IMR-90 (cell line): Measurements from ENCODE around the gene CLEC17A. TPM values are rescaled to one million over a fixed set of nuclear protein-coding genes. Genes with fewer than 3 reads are reported as not detected.

ENCODE experiments used
- ATAC-seq: fragments of 200-7000 bp; cut with Tn5 transposase; 2 replicates; pipeline ENCODE4 v1.9.1; 2020; ENCODE audit warnings: low read depth, mild to moderate bottlenecking, moderate library complexity
- BruUV-seq: library from RNA; stranded (reverse); fragments of 400-500 nt; replicated peaks from 2 replicates; lab custom pipeline; 2021; lab: Mats Ljungman, UMichigan
- CTCF ChIA-PET: fragments of 300-600 bp; formaldehyde crosslinking; extraction: SDS; loops from one replicate; lab custom pipeline; 2021; ENCODE audit warnings: antibody characterized with exemption; lab: Yijun Ruan, JAX
- POLR2A ChIA-PET: fragments of 300-600 bp; sonication (Branson Sonifier 250); formaldehyde crosslinking; loops from one replicate; lab custom pipeline; 2022; ENCODE audit warnings: antibody characterized with exemption; ENCODE audit not compliant: unreplicated experiment; lab: Charles Lee
- DNase-seq: peaks from one replicate; pipeline ENCODE4 v3.0.0; 2013
- H2AFZ ChIP-seq: replicated peaks from 2 replicates; pipeline ENCODE3; 2013; ENCODE audit warnings: low read length, mild to moderate bottlenecking; ENCODE audit not compliant: poor library complexity
- H2AK5ac ChIP-seq: 2 replicates; pipeline ENCODE4 v1.6.1; 2013; ENCODE audit warnings: low read depth, low read length, inconsistent platforms
- H2AK9ac ChIP-seq: replicated peaks from 2 replicates; pipeline ENCODE3; 2013; ENCODE audit warnings: mild to moderate bottlenecking, low read depth, low read length, moderate library complexity; ENCODE audit not compliant: poor library complexity
- H2BK120ac ChIP-seq: 2 replicates; pipeline ENCODE4 v1.6.1; 2013; ENCODE audit warnings: low read depth, low read length, inconsistent platforms
- H2BK15ac ChIP-seq: 3 replicates; pipeline ENCODE4 v1.6.1; 2013; ENCODE audit warnings: low read depth, low read length, inconsistent platforms
- H2BK20ac ChIP-seq: 2 replicates; pipeline ENCODE4 v1.6.1; 2013; ENCODE audit warnings: low read depth, mild to moderate bottlenecking, inconsistent platforms, low read length, moderate library complexity
- H2BK5ac ChIP-seq: 2 replicates; pipeline ENCODE4 v1.6.1; 2013; ENCODE audit warnings: mild to moderate bottlenecking, low read depth, low read length, inconsistent platforms; ENCODE audit not compliant: poor library complexity, severe bottlenecking
- H3K14ac ChIP-seq: replicated peaks from 2 replicates; pipeline ENCODE4 v1.6.1; 2013; ENCODE audit warnings: low read depth, low read length, inconsistent platforms
- H3K18ac ChIP-seq: 2 replicates; pipeline ENCODE4 v1.6.1; 2013; ENCODE audit warnings: low read depth, low read length, control low read depth
- H3K23ac ChIP-seq: 2 replicates; pipeline ENCODE4 v1.6.1; 2013; ENCODE audit warnings: low read depth, low read length, inconsistent platforms
- H3K27ac ChIP-seq: 2 replicates; pipeline ENCODE4 v1.5.1; 2013; ENCODE audit warnings: mild to moderate bottlenecking, control low read depth, low read length; ENCODE audit not compliant: insufficient read depth
- H3K27me3 ChIP-seq: 2 replicates; pipeline ENCODE4 v1.6.1; 2013; ENCODE audit warnings: low read length; ENCODE audit not compliant: control insufficient read depth, insufficient read depth
- H3K36me3 ChIP-seq: 2 replicates; pipeline ENCODE4 v1.6.1; 2013; ENCODE audit warnings: low read length, mixed read lengths; ENCODE audit not compliant: control insufficient read depth, insufficient read depth
- H3K4ac ChIP-seq: 2 replicates; pipeline ENCODE4 v1.6.1; 2013; ENCODE audit warnings: low read depth, low read length, inconsistent platforms
- H3K4me1 ChIP-seq: 2 replicates; pipeline ENCODE4 v1.6.1; 2013; ENCODE audit warnings: low read length, mixed read lengths; ENCODE audit not compliant: control insufficient read depth, insufficient read depth
- H3K4me2 ChIP-seq: 2 replicates; pipeline ENCODE4 v1.6.1; 2013; ENCODE audit warnings: low read depth, mild to moderate bottlenecking, control low read depth, low read length, moderate library complexity
- H3K4me3 ChIP-seq: 2 replicates; pipeline ENCODE4 v1.5.1; 2013; ENCODE audit warnings: low read depth, mild to moderate bottlenecking, control low read depth, low read length, moderate library complexity; ENCODE audit not compliant: insufficient read depth
- H3K56ac ChIP-seq: 2 replicates; pipeline ENCODE4 v1.6.1; 2013; ENCODE audit warnings: low read length, inconsistent platforms; ENCODE audit not compliant: insufficient read depth; ENCODE audit errors: extremely low read depth
- H3K79me1 ChIP-seq, 2 experiments: 2 replicates each; pipeline ENCODE4 v1.6.1; 2013; ENCODE audit warnings: low read length in 2 of 2, inconsistent platforms in 1 of 2, low read depth in 1 of 2
- H3K9ac ChIP-seq: 2 replicates; pipeline ENCODE4 v1.6.1; 2013; ENCODE audit warnings: low read depth, low read length, control low read depth
- H3K9me1 ChIP-seq: 2 replicates; pipeline ENCODE4 v1.6.1; 2013; ENCODE audit warnings: low read length, inconsistent platforms; ENCODE audit not compliant: insufficient read depth
- H3K9me3 ChIP-seq: 2 replicates; pipeline ENCODE4 v1.6.1; 2013; ENCODE audit warnings: low read length; ENCODE audit not compliant: control insufficient read depth, insufficient read depth
- H4K20me1 ChIP-seq: 2 replicates; pipeline ENCODE4 v1.6.1; 2013; ENCODE audit warnings: low read length, inconsistent platforms; ENCODE audit not compliant: insufficient read depth
- H4K5ac ChIP-seq: 2 replicates; pipeline ENCODE4 v1.6.1; 2013; ENCODE audit warnings: mild to moderate bottlenecking, low read depth, low read length, control low read depth
- H4K8ac ChIP-seq, 2 experiments: 2 replicates each; pipeline ENCODE4 v1.6.1; 2013; ENCODE audit warnings: low read depth in 2 of 2, low read length in 2 of 2, control low read depth in 1 of 2, inconsistent platforms in 1 of 2
- H4K91ac ChIP-seq: 2 replicates; pipeline ENCODE4 v1.6.1; 2013; ENCODE audit warnings: low read depth, low read length, inconsistent platforms; ENCODE audit not compliant: insufficient read depth
- BHLHE40 ChIP-seq: fragments of 150-350 bp; IDR thresholded peaks from 2 replicates; pipeline ENCODE4 v1.6.1; 2016; ENCODE audit warnings: mild to moderate bottlenecking, low read depth, low read length
- CEBPB ChIP-seq: IDR thresholded peaks from 2 replicates; pipeline ENCODE4 v1.6.1; 2012; ENCODE audit warnings: low read depth, low read length, improper control_type of control experiment
- CHD1 ChIP-seq: IDR thresholded peaks from 2 replicates; pipeline ENCODE4 v1.6.1; 2012; ENCODE audit warnings: low read depth, low read length, improper control_type of control experiment
- CTCF ChIP-seq: conservative IDR thresholded peaks from 2 replicates; pipeline ENCODE4 v1.5.1; 2012; ENCODE audit warnings: mild to moderate bottlenecking, low read depth, low read length, improper control_type of control experiment
- ELK1 ChIP-seq: fragments of 150-350 bp; IDR thresholded peaks from 2 replicates; pipeline ENCODE4 v1.6.1; 2016; ENCODE audit warnings: low read depth, mild to moderate bottlenecking, low read length, moderate library complexity, borderline replicate concordance
- FOS ChIP-seq: fragments of 150-350 bp; IDR thresholded peaks from 2 replicates; pipeline ENCODE4 v1.6.1; 2016; ENCODE audit warnings: low read depth, low read length
- MAFK ChIP-seq: IDR thresholded peaks from 2 replicates; pipeline ENCODE4 v1.6.1; 2012; ENCODE audit warnings: low read depth, low read length, improper control_type of control experiment
- MAZ ChIP-seq: IDR thresholded peaks from 2 replicates; pipeline ENCODE4 v1.6.1; 2012; ENCODE audit warnings: low read depth, mild to moderate bottlenecking, low read length, improper control_type of control experiment, moderate library complexity, borderline replicate concordance
- MXI1 ChIP-seq: IDR thresholded peaks from 2 replicates; pipeline ENCODE4 v1.6.1; 2012; ENCODE audit warnings: low read depth, mild to moderate bottlenecking, low read length, moderate library complexity, borderline replicate concordance
- NFE2L2 ChIP-seq: fragments of 150-350 bp; IDR thresholded peaks from 2 replicates; pipeline ENCODE4 v1.6.1; 2016; ENCODE audit warnings: low read depth, mild to moderate bottlenecking, low read length
- POLR2A ChIP-seq: IDR thresholded peaks from 2 replicates; pipeline ENCODE4 v1.6.1; 2012; ENCODE audit warnings: mild to moderate bottlenecking, low read depth, low read length
- RAD21 ChIP-seq: IDR thresholded peaks from 2 replicates; pipeline ENCODE4 v1.6.1; 2012; ENCODE audit warnings: low read length, improper control_type of control experiment
- RCOR1 ChIP-seq: IDR thresholded peaks from 2 replicates; pipeline ENCODE4 v1.6.1; 2012; ENCODE audit warnings: mild to moderate bottlenecking, low read length, improper control_type of control experiment; ENCODE audit not compliant: insufficient replicate concordance
- RFX5 ChIP-seq: IDR thresholded peaks from 2 replicates; pipeline ENCODE4 v1.8.0; 2012; ENCODE audit warnings: low read depth, mild to moderate bottlenecking, low read length, moderate library complexity
- SMC3 ChIP-seq: fragments of 150-350 bp; IDR thresholded peaks from 2 replicates; pipeline ENCODE4 v1.6.1; 2016; ENCODE audit warnings: low read depth, mild to moderate bottlenecking, antibody characterized with exemption, low read length, moderate library complexity
- USF2 ChIP-seq: fragments of 150-350 bp; IDR thresholded peaks from 2 replicates; pipeline ENCODE4 v1.6.1; 2017; ENCODE audit warnings: mild to moderate bottlenecking, antibody characterized with exemption, low read length, low read depth
- WGBS, 2 experiments: methylation state at CpG; one replicate each; pipeline versions ENCODE4 v1.1.5 to v1.1.7; 2013; ENCODE audit warnings: missing lambda C conversion rate in 2 of 2; ENCODE audit not compliant: insufficient read length in 1 of 2; ENCODE audit errors: extremely low coverage in 2 of 2; 5-methylcytosine and 5-hydroxymethylcytosine counted together
- dilution Hi-C: fragments of 300-500 bp; cut with HindIII; formaldehyde crosslinking; loops from one replicate; pipeline ENCODE4 v1.14.3; 2018; ENCODE audit warnings: low sequenced_read_pairs; ENCODE audit not compliant: unreplicated experiment
- in situ Hi-C: fragments of 300-500 bp; cut with MboI; formaldehyde crosslinking; loops from 3 replicates; pipeline ENCODE4 v1.14.3; 2019; ENCODE audit warnings: low sequenced_read_pairs, inconsistent platforms, mixed read lengths
- intact Hi-C: fragments of 100-400 bp; cut with micrococcal nuclease; formaldehyde crosslinking; loops from 2 replicates; pipeline ENCODE4 v1.10.0; 2022
- polyA plus RNA-seq, 3 experiments: library from polyadenylated mRNA; depleted of rRNA; stranded (reverse); fragments of >200 nt; gene quantifications; 2 replicates each; pipeline ENCODE4 v1.2.3, GENCODE V29; 2012; ENCODE audit warnings: low replicate concordance in 1 of 3
- total RNA-seq: library from RNA; depleted of rRNA; stranded (reverse); fragments of >200 nt; gene quantifications from 2 replicates; pipeline ENCODE4 v1.2.3, GENCODE V29; 2012

CLEC17A gene
- total and polyA plus RNA-seq, 2 of the 4 experiments (the other 2 are of a cell fraction): 0.05 TPM; not detected in 1

GRCh38 chr19:14629557-14629956 is 46.7 kb downstream of the CLEC17A start:
- Histone ChIP-seq H2AK5ac (no peak overlapping the region), H2BK20ac (no peak overlapping the region), H3K56ac (no peak overlapping the region), H3K27me3 (no peaks in the 10 kb centered on the region), H3K79me1 (no peaks in the 10 kb centered on the region), H3K4me2 (no peak overlapping the region), H2BK15ac (no peak overlapping the region), H2AFZ (no peak overlapping the region), H3K18ac (no peak overlapping the region), H4K91ac (no peak overlapping the region), H2BK120ac (no peak overlapping the region), H3K9me1 (no peaks in the 10 kb centered on the region), H3K4me3 (no peak overlapping the region), H2BK5ac (no peak overlapping the region), H4K8ac (no peak overlapping the region), H3K4me1 (no peaks in the 10 kb centered on the region), H3K36me3 (no peaks in the 10 kb centered on the region), H3K14ac (no peak overlapping the region), H3K4ac (no peak overlapping the region), H4K5ac (no peak overlapping the region), H3K23ac (no peak overlapping the region), H3K27ac (no peak overlapping the region), H3K9ac (no peak overlapping the region), H3K9me3 (no peaks in the 10 kb centered on the region; the same call in 1 of the 2 replicates), H4K20me1 (no peaks in the 10 kb centered on the region), H2AK9ac (no peak overlapping the region)
- dilution Hi-C loops (no loop called here), intact Hi-C loops (no loop called here), in situ Hi-C loops (no loop called here)
- WGBS, 2 experiments: no CpG with 5 or more reads among the region's 1 CpG
- POLR2A ChIA-PET: no interaction called here
- CTCF ChIA-PET: no interaction called here
- DNase-seq (no peak), ATAC-seq (no peak)
- TF ChIP-seq CTCF: no peak
- no peak for TF ChIP-seq MAZ
- no peak for TF ChIP-seq USF2
- TF ChIP-seq FOS: no peak
- TF ChIP-seq RAD21: no peak
- TF ChIP-seq SMC3: no peak
- no peak for TF ChIP-seq NFE2L2
- TF ChIP-seq CHD1: no peak
- no peak for TF ChIP-seq RCOR1
- TF ChIP-seq CEBPB: no peak
- no peak for TF ChIP-seq MAFK
- TF ChIP-seq BHLHE40: no peak
- TF ChIP-seq RFX5: no peak
- no peak for TF ChIP-seq POLR2A
- TF ChIP-seq MXI1: no peak
- TF ChIP-seq ELK1: no peak
- no TSS peak for BruUV-seq
